RPMI8226 (cell line): ENCODE results near the gene PCP2.
A peak's percentile ranks its signal among the peaks of the same experiment; 100 is the strongest.

Source experiments
- DNase-seq: peaks from one replicate; pipeline ENCODE4 v3.0.0-alpha.2; 2015

The PCP2 gene

DNA sequence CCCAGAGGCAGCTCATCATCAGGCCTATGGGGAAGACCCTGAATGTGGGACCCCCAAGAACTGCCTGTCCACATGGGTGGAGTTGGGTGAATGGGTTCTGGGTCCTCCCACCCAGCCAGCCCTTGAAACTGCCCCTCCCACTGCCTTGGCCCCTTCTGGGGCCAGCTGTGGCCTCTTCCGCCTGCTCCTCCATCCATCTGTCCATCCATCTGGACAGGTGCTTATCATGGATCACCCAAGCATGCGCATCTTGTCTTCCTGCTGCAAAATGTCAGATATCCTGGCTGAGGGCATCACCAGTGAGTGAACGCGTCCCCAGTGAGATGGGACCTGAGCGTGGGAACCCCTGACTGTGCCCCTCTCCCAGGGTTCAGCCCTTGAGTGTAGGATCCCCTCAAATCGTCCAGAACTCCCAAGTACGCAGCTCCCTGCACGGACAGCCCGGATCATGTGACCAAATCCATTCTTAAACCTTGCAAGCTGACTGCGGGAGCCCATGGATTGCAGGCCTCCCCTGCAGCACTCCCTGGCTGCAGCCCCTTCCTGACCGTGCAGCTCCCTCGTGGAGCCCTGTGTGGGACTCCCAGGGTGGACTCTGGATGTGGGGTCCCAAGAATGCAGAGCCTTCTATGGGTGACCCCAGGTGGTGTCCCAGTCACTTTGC is 5.4 kb upstream of the PCP2 start:
- DNase-seq = no peak

DNA sequence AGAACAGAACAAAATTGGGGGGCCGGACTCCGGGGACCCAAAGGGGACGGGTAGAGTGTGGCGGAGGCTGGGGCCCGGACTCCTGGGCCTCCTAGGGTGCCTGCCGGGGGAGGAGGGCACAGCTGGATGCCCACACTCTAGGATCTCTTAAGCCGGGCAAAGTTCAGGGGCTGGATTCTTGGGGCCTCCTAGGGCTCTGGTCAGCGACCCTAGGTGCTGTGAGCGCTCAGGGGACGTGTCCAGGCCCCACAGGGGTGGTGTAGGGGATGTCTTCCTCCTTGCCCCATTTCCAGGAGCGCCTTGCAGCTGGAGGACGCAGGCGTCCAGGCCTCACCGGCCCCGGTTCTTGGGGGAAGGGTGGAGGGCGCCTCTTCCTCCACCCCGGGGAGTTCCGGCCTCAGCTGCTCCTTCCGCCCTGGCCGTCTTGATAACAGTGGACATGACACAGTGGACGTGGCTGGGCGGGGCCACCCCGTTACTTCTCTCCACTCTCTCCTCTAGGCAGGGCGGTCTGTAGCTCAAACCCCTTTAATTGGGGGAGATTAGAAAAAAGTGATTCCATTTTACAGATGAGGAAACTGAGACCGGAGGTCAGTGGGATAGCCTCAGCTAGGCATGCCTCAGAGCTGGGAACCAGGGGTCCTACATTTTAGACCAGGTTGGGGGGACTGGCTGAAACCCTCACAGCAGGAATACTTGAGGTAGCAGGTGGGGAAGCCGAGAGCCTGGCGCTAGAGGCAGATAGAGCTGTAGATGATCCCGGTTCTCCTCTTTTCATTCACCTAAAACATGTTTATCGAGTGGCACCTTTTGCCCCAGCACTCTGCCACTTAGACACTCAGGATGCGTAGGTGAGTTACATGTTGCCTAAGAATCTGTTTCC is 4.1 kb upstream of the PCP2 start:
- peak; percentile 59 for DNase-seq

DNA sequence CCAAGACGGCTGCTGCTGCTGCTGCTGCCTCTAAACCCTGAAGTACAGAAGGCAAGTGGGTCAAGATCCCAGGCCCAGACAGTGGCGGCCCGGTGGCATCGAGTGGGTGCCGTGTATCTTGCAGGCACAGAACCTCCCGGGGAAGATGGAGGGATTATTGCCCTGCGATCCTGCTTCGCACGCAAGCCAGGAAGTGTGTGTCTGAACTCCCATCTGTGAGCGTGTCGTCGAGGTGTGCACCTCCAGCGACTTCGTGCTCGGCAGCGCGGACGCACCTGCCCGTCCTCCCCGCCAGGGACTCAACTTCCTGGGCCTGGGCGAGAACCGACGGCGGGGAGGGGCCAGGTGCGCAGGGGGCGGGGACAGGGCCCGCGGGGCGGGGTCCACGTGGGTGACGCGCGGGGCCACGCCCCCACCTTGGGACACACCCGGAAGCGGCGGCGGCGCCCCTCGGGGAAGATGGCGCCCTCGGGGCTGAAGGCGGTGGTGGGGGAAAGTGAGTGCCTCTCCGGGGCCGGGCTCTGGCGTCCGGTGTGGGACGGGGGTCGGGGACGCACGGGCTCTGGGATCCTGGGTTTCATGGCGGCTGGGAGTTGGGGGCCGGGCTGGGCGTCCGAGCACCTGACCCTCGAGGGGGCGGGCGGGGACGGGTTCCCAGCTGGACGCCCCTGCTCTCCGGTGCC is 3.3 kb upstream of the PCP2 start, which contains the start of gene STXBP2:
Gene STXBP2 (plus strand): TSS at position 420 of the 683 bp plus-strand sequence. CDS start 40 bp downstream, at position 460.
- DNase-seq = peak; percentile 93

DNA sequence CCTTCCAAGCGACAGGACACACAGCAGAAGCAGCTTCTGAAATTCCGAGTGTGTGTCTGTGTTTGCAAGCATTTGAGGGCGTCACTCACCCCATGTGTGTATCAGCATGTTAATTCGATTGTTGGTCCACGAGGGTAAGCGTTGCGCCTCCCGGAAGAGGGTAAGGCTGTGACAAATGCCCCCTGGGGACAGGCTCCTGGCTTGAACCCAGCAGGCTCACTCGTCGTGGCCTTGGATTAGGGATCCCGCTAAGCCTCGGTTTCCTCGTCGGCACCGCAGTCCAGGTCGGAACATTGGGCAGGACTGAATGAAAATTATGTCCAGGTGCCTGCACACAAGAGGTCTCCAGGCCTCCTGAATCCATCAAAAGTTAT is 2.8 kb upstream of the PCP2 start:
- no peak for DNase-seq

DNA sequence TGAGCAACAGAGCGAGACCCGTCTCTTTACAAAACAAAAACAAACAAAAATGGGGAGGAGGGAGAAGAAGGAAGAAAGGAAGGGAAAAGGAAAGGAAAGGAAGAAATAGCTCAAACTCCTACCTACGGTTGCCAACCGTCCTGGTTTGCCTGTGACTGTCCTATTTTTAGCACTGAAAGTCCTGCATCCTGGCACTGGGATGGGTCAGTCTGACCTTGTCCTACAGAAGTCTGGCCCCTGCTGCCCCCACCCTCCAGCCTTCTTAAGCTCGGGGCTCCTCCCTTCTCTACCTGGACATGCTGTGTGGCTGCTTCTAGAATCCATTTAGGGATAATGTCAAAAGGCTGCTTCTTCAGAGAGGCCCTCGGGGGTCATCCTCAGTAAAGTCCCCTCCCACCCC is 2.2 kb upstream of the PCP2 start:
- DNase-seq = no peak

- DNase-seq = no peak
These were observed 947 bp downstream of the PCP2 start for GRCh38 chr19:7632340-7633203.

DNA sequence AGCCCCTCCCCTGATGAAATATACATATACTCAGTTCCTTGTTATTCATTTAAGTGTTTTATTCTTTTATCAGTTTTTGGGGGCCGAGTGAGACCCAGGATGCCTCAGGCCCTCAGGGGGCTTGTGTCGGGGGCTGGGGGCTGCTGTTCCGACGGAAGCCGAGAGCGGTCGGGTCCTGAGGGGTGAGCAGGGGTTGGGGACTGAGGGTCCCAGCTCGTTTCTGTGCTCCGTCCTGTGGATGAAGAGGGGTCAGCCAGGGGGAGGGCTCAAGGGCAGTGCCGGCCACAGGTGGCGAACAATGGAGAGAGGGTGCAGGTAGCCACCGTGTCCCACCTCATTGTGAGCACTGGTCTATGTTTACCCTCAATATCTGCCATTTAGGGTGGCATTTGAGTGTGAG is 1.9 kb downstream of the PCP2 start:
- no peak for DNase-seq

GRCh38 chr19:7629347-7630054 is 4.0 kb downstream of the PCP2 start, which contains the start of the genes PET100 and XAB2:
Gene PET100 (plus strand): TSS chr19:7629793. CDS start chr19:7629834, 41 bp downstream.
Gene XAB2 (minus strand): TSS chr19:7629545. CDS start chr19:7629527, 18 bp downstream.
- DNase-seq = peak; percentile 98

GRCh38 chr19:7628589-7629311 is 4.8 kb downstream of the PCP2 start:
- DNase-seq = no peak

DNA sequence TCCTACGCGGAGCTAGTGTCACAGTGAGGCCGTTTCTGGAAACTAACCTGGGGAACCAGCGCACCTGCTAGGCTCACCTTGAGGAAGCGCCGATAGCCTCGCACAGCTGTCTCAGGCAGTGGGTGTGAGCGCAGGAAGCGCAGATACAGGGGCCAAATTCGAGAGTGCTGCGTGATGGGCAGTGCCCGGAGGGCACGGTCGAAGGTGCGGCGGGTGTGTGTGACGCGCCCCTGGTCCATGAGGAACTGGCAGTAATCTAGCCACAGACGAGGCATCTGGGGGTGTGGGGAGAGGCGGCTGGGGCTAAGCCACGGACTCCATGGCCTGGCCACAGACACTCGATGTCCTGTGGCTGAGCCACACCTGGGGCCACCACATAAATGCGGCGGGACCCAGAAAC is 6.4 kb downstream of the PCP2 start:
- DNase-seq = no peak

GRCh38 chr19:7625763-7626372 is 7.7 kb downstream of the PCP2 start:
- no peak for DNase-seq

- no peak for DNase-seq
These were observed 8.7 kb downstream of the PCP2 start for GRCh38 chr19:7624810-7625209.

DNA sequence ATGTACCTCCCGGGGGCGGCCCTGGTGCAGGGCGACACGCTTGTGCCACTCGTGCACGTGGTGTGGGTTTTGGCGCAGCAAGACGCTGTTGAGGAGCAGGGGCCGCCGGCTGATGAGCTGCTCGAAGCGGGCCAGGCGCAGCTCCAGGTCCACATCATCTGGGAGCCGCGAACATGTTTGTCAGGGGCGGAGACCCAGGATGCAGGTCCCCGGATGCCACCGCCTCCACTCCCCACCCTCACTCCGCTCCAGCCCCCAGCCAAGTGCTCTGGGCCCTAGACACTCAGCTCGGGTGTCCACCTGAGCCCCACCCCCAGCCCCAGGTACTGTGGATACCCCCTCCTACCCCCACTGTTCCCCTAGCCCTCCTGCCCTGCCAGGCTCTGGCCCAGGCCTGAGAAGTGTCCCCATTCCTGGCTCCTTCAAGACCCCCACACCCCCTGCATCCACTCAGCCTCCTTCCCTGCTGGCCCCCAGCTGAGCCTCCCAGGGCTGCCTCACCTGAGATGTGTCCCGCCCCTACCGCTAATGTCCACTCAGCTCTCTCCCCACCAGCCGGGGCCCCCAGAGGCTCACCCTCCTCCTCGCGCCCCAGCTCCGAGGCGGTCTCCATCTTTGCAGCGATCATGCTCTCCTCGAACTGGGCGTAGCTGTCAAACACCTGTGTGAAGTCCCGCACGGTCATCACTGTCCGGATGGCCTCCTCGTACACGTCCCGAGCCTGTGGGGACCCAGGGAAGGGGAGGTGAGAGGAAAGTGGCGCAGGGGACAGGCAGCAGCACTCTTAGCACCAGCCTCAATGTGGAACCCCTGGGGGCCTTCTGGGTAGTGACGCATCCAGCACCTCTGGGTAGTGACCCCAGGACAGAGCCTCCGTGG is 9.6 kb downstream of the PCP2 start:
- no peak for DNase-seq

- no peak for DNase-seq
These were observed 10.4 kb downstream of the PCP2 start for GRCh38 chr19:7622933-7623685.

- no peak for DNase-seq
These were observed 12.8 kb downstream of the PCP2 start for GRCh38 chr19:7620442-7621412.

DNA sequence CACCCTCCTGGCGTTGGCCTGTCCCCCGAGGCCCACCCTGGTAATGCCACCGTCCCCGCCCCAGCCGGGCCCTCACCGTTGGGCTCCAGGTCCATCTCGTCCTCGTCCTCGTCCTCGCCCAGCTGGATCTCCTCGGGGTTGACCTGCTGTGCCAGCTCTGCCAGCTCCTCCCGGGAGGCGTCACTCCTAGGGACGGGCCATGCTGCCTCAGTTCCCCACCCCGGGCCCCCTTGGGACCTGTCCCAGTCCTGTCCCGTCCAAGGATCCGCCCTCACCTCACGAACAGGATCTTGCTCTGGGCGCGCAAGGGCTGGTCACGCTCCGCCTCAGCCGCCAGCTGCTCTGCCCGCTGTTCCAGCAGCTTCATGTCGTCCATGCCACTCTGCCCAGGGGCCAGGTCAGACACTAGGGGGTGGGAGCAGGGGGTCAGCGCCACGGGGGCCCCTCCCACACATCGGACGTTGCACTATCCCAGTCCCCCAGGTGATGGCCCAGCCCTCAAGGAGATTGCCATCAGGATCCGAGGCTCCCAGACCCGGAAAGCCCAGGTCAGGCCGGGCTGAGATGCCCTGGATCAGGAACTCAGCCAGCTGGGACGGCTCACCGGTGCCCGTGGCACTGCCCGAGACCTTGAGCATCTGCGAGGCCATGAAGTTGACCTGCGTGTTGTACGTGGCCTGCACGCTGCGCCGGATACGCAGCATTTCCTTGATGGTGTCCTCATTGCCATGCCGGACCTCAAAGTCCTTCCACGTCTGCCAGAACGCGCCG is 13.7 kb downstream of the PCP2 start:
- DNase-seq = no peak
